ENCODE results near the gene NT5C1B. TPM values are rescaled to one million over a fixed set of nuclear protein-coding genes. Genes with fewer than 3 reads are reported as not detected.

NT5C1B gene
- polyA plus RNA-seq, 2 of the 4 experiments (the other 2 are of a cell fraction) = not detected

- no peak for FAIRE-seq
- Histone ChIP-seq H3K4me3 (no peak overlapping the region), H3K4me1 (no peaks in the 10 kb centered on the region), H3K9me3 (peaks cover 12% of the 10 kb centered on the region; the same call in 1 of the 3 replicates), H3K4me2 (no peak overlapping the region), H3K27ac (no peak overlapping the region)
- WGBS (ENCODE audit: missing lambda C conversion rate) = 2% methylated on average over 1 of the region's 1 CpG
- CTCF ChIA-PET = interaction anchor here (1.0 kb wide), 1 partner anchor 12 kb away, joined by 3 read pairs; no protein-coding TSS in a partner anchor
- POLR2A ChIA-PET = no interaction called here
- DNase-seq (ENCODE audit: low read depth in 1 of 2, low spot score in 1 of 2) = no peak
- ATAC-seq = peak in 1 of 2 experiments; percentile 30; a peak in 1 of 6 replicates
- TF ChIP-seq ZFP36 (IDR thresholded peaks at IDR 0.05; ENCODE audit: borderline replicate concordance, partially characterized antibody) (no peak), ZC3H11A (IDR thresholded peaks at IDR 0.05) (no peak), PHF8 (IDR thresholded peaks at IDR 0.05; ENCODE audit: borderline replicate concordance, low read depth) (no peak), HMGXB4 (CRISPR knock-in tag; IDR thresholded peaks at IDR 0.05; ENCODE audit: borderline replicate concordance) (no peak)
Observed at GRCh38 chr2:18630541-18630940, 41.2 kb upstream of the NT5C1B start.

- no peak for FAIRE-seq
- H3K4me1 ChIP-seq = no peaks in the 10 kb centered on the region
- H3K4me2 ChIP-seq = no peak overlapping the region
- DNase-seq (ENCODE audit: low read depth in 1 of 2, low spot score in 1 of 2) = no peak
- H3K27ac ChIP-seq = no peak overlapping the region
- POLR2A ChIA-PET = no interaction called here
- no peak overlapping the region for H3K4me3 ChIP-seq
- ATAC-seq = no peak
- CTCF ChIA-PET = interaction anchor here (1.0 kb wide), 1 partner anchor 12 kb away, joined by 3 read pairs; no protein-coding TSS in a partner anchor
- TF ChIP-seq NR3C1 (IDR thresholded peaks at IDR 0.05) (no peak), CHD2 (IDR thresholded peaks at IDR 0.05; ENCODE audit: low read length, partially characterized antibody) (no peak), ZC3H11A (IDR thresholded peaks at IDR 0.05) (no peak), POLR2AphosphoS2 (conservative IDR thresholded peaks at IDR 0.05; ENCODE audit: low read length) (no peak), HES2 (IDR thresholded peaks at IDR 0.05) (no peak), CEBPB (IDR thresholded peaks at IDR 0.05) (no peak), ZNF302 (CRISPR knock-in tag; IDR thresholded peaks at IDR 0.05) (no peak), SREBF2 (IDR thresholded peaks at IDR 0.05) (no peak), KDM1A (IDR thresholded peaks at IDR 0.05; ENCODE audit: low read depth) (no peak), POLR2A (IDR thresholded peaks at IDR 0.05; ENCODE audit: low read length) (no peak), FOXS1 (CRISPR knock-in tag; IDR thresholded peaks at IDR 0.05) (no peak), ESRRA (IDR thresholded peaks at IDR 0.05; ENCODE audit: borderline replicate concordance, low read length) (no peak), HOXA7 (CRISPR knock-in tag; IDR thresholded peaks at IDR 0.05) (no peak), MYC (IDR thresholded peaks at IDR 0.05; ENCODE audit: borderline replicate concordance, low read length) (no peak), HOXB13 (CRISPR knock-in tag; IDR thresholded peaks at IDR 0.05; ENCODE audit: low read depth) (no peak), HEYL (CRISPR knock-in tag; IDR thresholded peaks at IDR 0.05) (no peak), RAD21 (conservative IDR thresholded peaks at IDR 0.05 in 1 of 2, IDR thresholded peaks at IDR 0.05 in 1 of 2) (no peak)
- peaks cover 12% of the 10 kb centered on the region; the same call in 1 of the 3 replicates for H3K9me3 ChIP-seq
Observed at GRCh38 chr2:18630101-18630500, 40.7 kb upstream of the NT5C1B start.

GRCh38 chr2:18626958-18627650, 37.7 kb upstream of the NT5C1B start:
- H3K27ac ChIP-seq = no peak overlapping the region
- no peak for FAIRE-seq
- no peaks in the 10 kb centered on the region for H3K4me1 ChIP-seq

More at GRCh38 chr2:18626958-18627650, 37.7 kb upstream of the NT5C1B start:
- POLR2A ChIA-PET = no interaction called here
- no peak overlapping the region for H3K4me2 ChIP-seq
- ATAC-seq (no peak), DNase-seq (ENCODE audit: low read depth in 1 of 2, low spot score in 1 of 2) (no peak)
- TF ChIP-seq SREBF2 (IDR thresholded peaks at IDR 0.05) (no peak), RCOR1 (IDR thresholded peaks at IDR 0.05; ENCODE audit: low read depth, low read length) (no peak), RNF2 (IDR thresholded peaks at IDR 0.05; ENCODE audit: borderline replicate concordance, low read depth) (no peak), RFX5 (IDR thresholded peaks at IDR 0.05) (no peak), CBX2 (IDR thresholded peaks at IDR 0.05; ENCODE audit: borderline replicate concordance, low read depth) (no peak), NR3C1 (IDR thresholded peaks at IDR 0.05) (no peak), ZC3H11A (IDR thresholded peaks at IDR 0.05) (no peak), RAD21 (conservative IDR thresholded peaks at IDR 0.05 in 1 of 2, IDR thresholded peaks at IDR 0.05 in 1 of 2) (no peak)
- H3K4me3 ChIP-seq = no peak overlapping the region
- CTCF ChIA-PET = no interaction called here
- 36% methylated on average over 2 of the region's 2 CpGs for WGBS (ENCODE audit: missing lambda C conversion rate)
- no peaks in the 10 kb centered on the region for H3K9me3 ChIP-seq

Data from A549 (cell line).